K562 (cell line): ENCODE data around the gene RBFA. TPM values are rescaled to one million over a fixed set of nuclear protein-coding genes. Genes with fewer than 3 reads are reported as not detected.

Source experiments
- BHLHE40 ChIP-seq: IDR thresholded peaks from 2 replicates; pipeline ENCODE4 v1.6.1; 2011; ENCODE audit warnings: low read length, improper control_type of control experiment
- CEBPB ChIP-seq: fragments of 450-650 bp; IDR thresholded peaks from 2 replicates; pipeline ENCODE4 v1.6.1; 2016; ENCODE audit warnings: missing genetic modification characterization, missing compliant biosample characterization
- GTF2B ChIP-seq: IDR thresholded peaks from 2 replicates; pipeline ENCODE4 v1.6.1; 2011; ENCODE audit not compliant: insufficient read length; ENCODE audit errors: extremely low read depth
- KDM4B ChIP-seq, 2 experiments: fragments of 450-650 bp in 1 of 2; sonication (generic) in 1 of 2; IDR thresholded peaks; 2 replicates each; pipeline ENCODE4 v1.6.1; 2016 to 2017; ENCODE audit warnings: borderline replicate concordance in 2 of 2, antibody characterized with exemption in 1 of 2, low read depth in 1 of 2, mild to moderate bottlenecking in 1 of 2
- PBX2 ChIP-seq, 2 experiments: IDR thresholded peaks in 1 of 2; conservative IDR thresholded peaks in 1 of 2; 2 replicates each; pipeline ENCODE4 v1.6.1; 2016; ENCODE audit warnings: low read depth in 2 of 2, mild to moderate bottlenecking in 1 of 2, missing compliant biosample characterization in 1 of 2, missing genetic modification characterization in 1 of 2, moderate library complexity in 1 of 2
- PHF8 ChIP-seq: fragments of 200-600 bp; sonication (generic); IDR thresholded peaks from 2 replicates; pipeline ENCODE4 v1.6.1; 2012; ENCODE audit warnings: mixed run types, mild to moderate bottlenecking, inconsistent platforms, low read length, moderate library complexity, borderline replicate concordance
- RBBP5 ChIP-seq: fragments of 200-600 bp; sonication (generic); IDR thresholded peaks from 2 replicates; pipeline ENCODE4 v1.6.1; 2012; ENCODE audit warnings: borderline replicate concordance, mild to moderate bottlenecking, low read length, control low read depth, inconsistent platforms; ENCODE audit not compliant: insufficient read depth, poor library complexity, severe bottlenecking
- TCF3 ChIP-seq: sonication (generic); formaldehyde crosslinking; IDR thresholded peaks from 2 replicates; pipeline ENCODE4 v1.4.0; 2020; ENCODE audit warnings: mild to moderate bottlenecking, missing genetic modification reagents
- TGIF2 ChIP-seq: sonication (generic); formaldehyde crosslinking; IDR thresholded peaks from 2 replicates; pipeline ENCODE4 v1.8.1; 2022; ENCODE audit warnings: mild to moderate bottlenecking, missing genetic modification reagents, moderate library complexity
- ZBTB43 ChIP-seq: sonication (generic); formaldehyde crosslinking; IDR thresholded peaks from 2 replicates; pipeline ENCODE4 v1.8.0; 2023; ENCODE audit warnings: mild to moderate bottlenecking, missing genetic modification reagents
- ZFX ChIP-seq: sonication (generic); formaldehyde crosslinking; IDR thresholded peaks from 2 replicates; pipeline ENCODE4 v1.8.0; 2022; ENCODE audit warnings: mild to moderate bottlenecking, missing genetic modification reagents, moderate library complexity
- ZNF280A ChIP-seq: fragments of 450-650 bp; IDR thresholded peaks from 2 replicates; pipeline ENCODE4 v1.6.1; 2018; ENCODE audit warnings: mild to moderate bottlenecking, low read depth; ENCODE audit not compliant: partially characterized antibody
- ZNF609 ChIP-seq: sonication (generic); formaldehyde crosslinking; IDR thresholded peaks from 2 replicates; pipeline ENCODE4 v1.8.1; 2023; ENCODE audit warnings: missing genetic modification reagents, mild to moderate bottlenecking, borderline replicate concordance
- ZNF77 ChIP-seq: fragments of 250-450 bp; sonication (Bioruptor Pico); IDR thresholded peaks from 2 replicates; pipeline ENCODE4 v1.5.0; 2020
- polyA plus RNA-seq, 8 experiments: library from polyadenylated mRNA; depleted of rRNA in 4 of 8; stranded (reverse) in 5 of 8; unstranded in 3 of 8; fragments of >200 nt; fragmentation: Nextera tagmentation in 2 of 8; fragmentation: Illumina TruSeq in 1 of 8; extraction: Ambion mirVana in 2 of 8; extraction: Trizol in 1 of 8; gene quantifications; 2 replicates each; pipeline versions ENCODE4 v1.2.1 to v1.2.3, GENCODE V29; 2011 to 2014; ENCODE audit warnings: inconsistent platforms in 1 of 8, missing spikeins in 1 of 8
- total RNA-seq, 7 experiments: library from RNA; depleted of rRNA in 6 of 7; stranded (reverse); fragments of >200 nt in 6 of 7; fragmentation: Illumina TruSeq in 2 of 7; extraction: Trizol in 2 of 7; gene quantifications; 2 replicates each; pipeline versions ENCODE4 v1.2.1 to v1.2.3, GENCODE V29; 2011 to 2021; ENCODE audit warnings: low replicate concordance in 1 of 7

Gene RBFA
- total and polyA plus RNA-seq, 9 of the 15 experiments (the other 6 are each of a cell fraction or from before 2014, with no cell fraction given), result 3.4 to 41.9 (median 25.8) TPM

GRCh38 chr18:79988451-79989194 is 45.6 kb upstream of the RBFA start, which contains the start of gene TXNL4A (continued):
- TF ChIP-seq ZNF609 (no peak), TCF3 (CRISPR knock-in tag) (no peak), ZNF280A (no peak), TGIF2 (CRISPR knock-in tag) (no peak), ZNF77 (CRISPR knock-in tag) (no peak), BHLHE40 (0 out of 2 replicates have a peak, but pooled peaks have one; percentile 40), KDM4B (IDR thresholded peaks at IDR 0.05; ENCODE audit: borderline replicate concordance in 2 of 2, low read depth in 1 of 2) (no peak), PHF8 (peak; percentile 67; the same call in 1 of the 2 replicates), RBBP5 (peak; percentile 59), GTF2B (no peak), PBX2 (CRISPR knock-in tag; IDR thresholded peaks at IDR 0.05; ENCODE audit: low read depth) (no peak), PBX2 (tag; conservative IDR thresholded peaks at IDR 0.05; ENCODE audit: low read depth) (no peak), ZBTB43 (no peak), CEBPB (tag) (no peak), ZFX (CRISPR knock-in tag) (peak; percentile 91)
